Breast epithelium (tissue), 4 donors: ENCODE data around the gene ECM1. TPM values are rescaled to one million over a fixed set of nuclear protein-coding genes. Genes with fewer than 3 reads are reported as not detected.

Source experiments
- DNase-seq, 2 donors: peaks; one replicate each; pipeline ENCODE4 v3.0.0-alpha.2; 2019; ENCODE audit warnings: low spot score in 2 of 2
- H3K27ac ChIP-seq, 2 donors: fragments of 200-600 bp; sonication (generic) in 1 of 2; one replicate each; pipeline ENCODE4 v1.5.1; 2016 to 2019; ENCODE audit warnings: mild to moderate bottlenecking in 1 of 2
- H3K27me3 ChIP-seq, 2 donors: fragments of 200-600 bp; sonication (generic) in 1 of 2; one replicate each; pipeline versions ENCODE4 v1.5.1 to v1.6.0; 2017 to 2019; ENCODE audit warnings: control low read depth in 1 of 2, mild to moderate bottlenecking in 1 of 2
- H3K36me3 ChIP-seq: fragments of 200-600 bp; one replicate; pipeline ENCODE4 v1.5.1; 2019
- H3K4me1 ChIP-seq, 2 donors: fragments of 200-600 bp; sonication (generic); one replicate each; pipeline ENCODE4 v1.5.1; 2016 to 2019; ENCODE audit warnings: control low read depth in 1 of 2
- H3K4me3 ChIP-seq, 3 donors: fragments of 200-600 bp; sonication (generic); 1 replicate in 2 of 3; 2 replicates in 1 of 3; pipeline ENCODE4 v1.5.1; 2016 to 2019; ENCODE audit warnings: mild to moderate bottlenecking in 3 of 3, moderate library complexity in 2 of 3
- H3K9me3 ChIP-seq, 2 donors: fragments of 200-600 bp; sonication (generic) in 1 of 2; one replicate each; pipeline ENCODE4 v1.5.1; 2016 to 2019; ENCODE audit warnings: control low read depth in 1 of 2
- POLR2A ChIP-seq: fragments of 450-650 bp; IDR thresholded peaks from one replicate; pipeline ENCODE4 v1.6.1; 2016; ENCODE audit warnings: antibody characterized with exemption, mild to moderate bottlenecking, moderate library complexity
- POLR2AphosphoS5 ChIP-seq, 3 donors: sonication (generic); formaldehyde crosslinking; IDR thresholded peaks; one replicate each; pipeline ENCODE4 v1.6.1; 2017; ENCODE audit warnings: antibody characterized with exemption in 3 of 3
- intact Hi-C: fragments of 100-400 bp; cut with DNase I; formaldehyde crosslinking; loops from one replicate; pipeline ENCODE4 v1.15.1; 2023; ENCODE audit warnings: low total_unique reads
- total RNA-seq, 3 donors: library from RNA; depleted of rRNA; stranded (reverse); fragments of >200 nt; gene quantifications; one replicate each; pipeline ENCODE4 v1.1.0, GENCODE V29; 2016
- TF ChIP-seq, protein P1 (sequence below), 3 donors: fragments of 450-650 bp; IDR thresholded peaks; one replicate each; pipeline ENCODE4 v1.5.1; 2016 to 2017; ENCODE audit warnings: antibody characterized with exemption in 3 of 3, mild to moderate bottlenecking in 3 of 3, moderate library complexity in 3 of 3

The ECM1 gene
- total RNA-seq, 3 donors from 2014 or later, result 4.0 to 53.3 (median 10.2) TPM

DNA sequence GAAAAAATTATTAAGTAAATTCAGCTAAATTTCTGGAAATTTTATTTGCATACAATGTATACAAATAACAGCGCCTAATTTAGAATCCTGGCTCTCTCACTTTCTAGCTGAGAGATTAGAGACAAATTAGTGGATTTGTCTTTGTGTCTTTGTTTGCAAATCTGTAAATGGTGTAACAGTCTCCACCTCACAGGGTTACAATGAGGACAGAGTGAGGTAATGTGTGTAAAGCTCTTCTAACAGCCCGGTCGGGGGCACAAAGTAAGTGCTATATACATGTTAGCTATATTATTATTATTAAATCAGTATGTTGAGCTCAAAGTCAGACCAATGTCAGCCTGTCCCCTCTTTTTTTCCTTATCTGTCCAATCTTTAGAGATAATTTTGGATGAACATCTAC, 36.3 kb downstream of the ECM1 start:
- H3K27me3 ChIP-seq, result no peaks in the 10 kb centered on the region
- H3K4me1 ChIP-seq, result peaks cover 0 to 5% of the 10 kb centered on the region in 2 donors
- H3K27ac ChIP-seq, result no peak overlapping the region
- no peaks in the 10 kb centered on the region for H3K36me3 ChIP-seq
- H3K9me3 ChIP-seq, result no peaks in the 10 kb centered on the region
- intact Hi-C loops, result loop anchor here (5.0 kb wide), 1 partner anchor 112 kb away; no protein-coding TSS in a partner anchor
- TF ChIP-seq POLR2A, result no peak
- no peak for TF ChIP-seq POLR2AphosphoS5 (IDR thresholded peaks at IDR 0.05)
- TF ChIP-seq, protein P1, sequence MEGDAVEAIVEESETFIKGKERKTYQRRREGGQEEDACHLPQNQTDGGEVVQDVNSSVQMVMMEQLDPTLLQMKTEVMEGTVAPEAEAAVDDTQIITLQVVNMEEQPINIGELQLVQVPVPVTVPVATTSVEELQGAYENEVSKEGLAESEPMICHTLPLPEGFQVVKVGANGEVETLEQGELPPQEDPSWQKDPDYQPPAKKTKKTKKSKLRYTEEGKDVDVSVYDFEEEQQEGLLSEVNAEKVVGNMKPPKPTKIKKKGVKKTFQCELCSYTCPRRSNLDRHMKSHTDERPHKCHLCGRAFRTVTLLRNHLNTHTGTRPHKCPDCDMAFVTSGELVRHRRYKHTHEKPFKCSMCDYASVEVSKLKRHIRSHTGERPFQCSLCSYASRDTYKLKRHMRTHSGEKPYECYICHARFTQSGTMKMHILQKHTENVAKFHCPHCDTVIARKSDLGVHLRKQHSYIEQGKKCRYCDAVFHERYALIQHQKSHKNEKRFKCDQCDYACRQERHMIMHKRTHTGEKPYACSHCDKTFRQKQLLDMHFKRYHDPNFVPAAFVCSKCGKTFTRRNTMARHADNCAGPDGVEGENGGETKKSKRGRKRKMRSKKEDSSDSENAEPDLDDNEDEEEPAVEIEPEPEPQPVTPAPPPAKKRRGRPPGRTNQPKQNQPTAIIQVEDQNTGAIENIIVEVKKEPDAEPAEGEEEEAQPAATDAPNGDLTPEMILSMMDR (IDR thresholded peaks at IDR 0.05), result no peak
- no peak overlapping the region for H3K4me3 ChIP-seq
- no peak for DNase-seq

DNA sequence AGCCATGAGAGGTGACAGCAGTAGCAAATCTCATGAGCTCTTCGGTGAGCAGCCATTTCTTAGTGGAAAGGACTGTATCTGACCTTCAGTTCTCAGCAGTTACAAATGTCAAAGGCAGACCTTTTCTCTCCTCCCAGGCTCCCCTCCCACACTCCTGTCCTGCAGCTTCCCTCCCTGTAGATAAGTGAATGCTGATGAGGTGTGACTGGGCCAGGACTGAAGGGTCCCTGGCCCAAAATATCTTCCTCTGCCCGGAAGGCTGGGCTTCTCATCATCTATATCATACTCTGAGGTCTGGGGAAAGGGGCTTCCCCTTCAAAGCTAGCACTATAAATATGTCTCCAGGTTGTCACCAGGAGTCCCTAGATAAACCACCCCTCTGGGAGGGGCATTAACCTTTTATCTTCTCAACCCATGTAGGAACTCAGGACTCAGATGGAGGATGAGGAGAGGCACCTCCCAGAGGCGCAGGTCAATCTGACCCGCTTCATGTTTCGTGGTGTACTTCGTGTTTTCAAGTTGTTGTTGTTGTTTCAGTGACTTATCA, 37.6 kb downstream of the ECM1 start:
- DNase-seq, result no peak
- TF ChIP-seq POLR2AphosphoS5 (IDR thresholded peaks at IDR 0.05) (no peak), POLR2A (no peak)
- TF ChIP-seq, protein P1 (IDR thresholded peaks at IDR 0.05), result no peak
- H3K27ac ChIP-seq, result no peak overlapping the region
- no peaks in the 10 kb centered on the region for H3K27me3 ChIP-seq
- intact Hi-C loops, result no loop called here
- peaks cover 0 to 10% of the 10 kb centered on the region in 2 donors for H3K4me1 ChIP-seq
- no peaks in the 10 kb centered on the region for H3K36me3 ChIP-seq
- H3K9me3 ChIP-seq, result no peaks in the 10 kb centered on the region
- H3K4me3 ChIP-seq, result no peak overlapping the region

DNA sequence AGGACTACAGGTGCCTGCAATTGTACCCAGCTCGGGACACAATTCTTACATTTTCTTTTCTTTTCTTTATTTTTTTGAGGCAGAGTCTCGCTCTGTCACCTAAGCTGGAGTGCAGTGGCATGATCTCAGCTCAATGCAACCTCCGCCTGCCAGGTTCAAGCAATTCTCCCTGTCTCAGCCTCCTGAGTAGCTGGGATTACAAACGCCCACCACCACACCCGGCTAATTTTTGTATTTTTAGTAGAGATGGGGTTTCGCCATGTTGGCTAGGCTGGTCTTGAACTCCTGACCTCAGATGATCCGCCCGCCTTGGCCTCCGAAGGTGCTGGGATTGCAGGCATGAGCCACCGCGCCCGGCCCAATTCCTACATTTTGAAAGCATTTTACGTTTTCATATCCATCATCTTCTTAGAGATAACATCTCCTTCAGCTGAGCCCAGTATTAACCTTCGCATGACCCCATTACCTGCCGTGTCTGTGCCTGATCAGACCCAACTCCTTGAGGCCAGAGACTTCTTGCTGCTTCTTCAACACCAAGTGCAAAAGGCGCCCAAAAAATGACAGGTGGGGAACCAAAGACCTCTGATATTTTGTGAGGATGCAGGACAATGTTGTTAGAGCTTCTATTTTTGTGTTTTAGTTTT, 38.5 kb downstream of the ECM1 start:
- Histone ChIP-seq H3K4me1 (peaks cover 0 to 14% of the 10 kb centered on the region in 2 donors), H3K27me3 (no peaks in the 10 kb centered on the region), H3K36me3 (no peaks in the 10 kb centered on the region), H3K4me3 (no peak overlapping the region), H3K27ac (no peak overlapping the region), H3K9me3 (no peaks in the 10 kb centered on the region)
- intact Hi-C loops, result no loop called here
- no peak for DNase-seq
- no peak for TF ChIP-seq POLR2AphosphoS5 (IDR thresholded peaks at IDR 0.05)
- TF ChIP-seq POLR2A, result no peak
- TF ChIP-seq, protein P1 (IDR thresholded peaks at IDR 0.05), result no peak

DNA sequence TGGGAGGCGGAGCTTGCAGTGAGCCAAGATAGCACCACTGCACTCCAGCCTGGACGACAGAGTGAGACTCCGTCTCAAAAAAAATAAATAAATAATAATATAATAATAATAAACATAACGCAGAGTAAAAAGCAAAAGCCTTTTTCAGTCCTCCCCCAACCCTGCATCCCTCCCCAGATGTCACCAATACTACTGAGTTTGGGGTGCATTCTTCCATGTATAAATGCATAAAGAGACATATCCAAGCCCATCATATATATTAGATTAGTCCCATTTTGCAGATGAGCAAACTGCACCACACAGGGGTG, 40.4 kb downstream of the ECM1 start:
- H3K36me3 ChIP-seq, result no peaks in the 10 kb centered on the region
- TF ChIP-seq POLR2A, result no peak
- TF ChIP-seq, protein P1 (IDR thresholded peaks at IDR 0.05), result no peak
- TF ChIP-seq POLR2AphosphoS5 (IDR thresholded peaks at IDR 0.05), result no peak
- peaks cover 12 to 20% of the 10 kb centered on the region in 2 donors for H3K4me1 ChIP-seq
- peak overlapping the region; percentile 84 to 97 for H3K27ac ChIP-seq
- peak overlapping the region; percentile 62 to 88 (median 62) for H3K4me3 ChIP-seq
- intact Hi-C loops, result no loop called here
- H3K9me3 ChIP-seq, result no peaks in the 10 kb centered on the region
- no peaks in the 10 kb centered on the region for H3K27me3 ChIP-seq
- no peak for DNase-seq

DNA sequence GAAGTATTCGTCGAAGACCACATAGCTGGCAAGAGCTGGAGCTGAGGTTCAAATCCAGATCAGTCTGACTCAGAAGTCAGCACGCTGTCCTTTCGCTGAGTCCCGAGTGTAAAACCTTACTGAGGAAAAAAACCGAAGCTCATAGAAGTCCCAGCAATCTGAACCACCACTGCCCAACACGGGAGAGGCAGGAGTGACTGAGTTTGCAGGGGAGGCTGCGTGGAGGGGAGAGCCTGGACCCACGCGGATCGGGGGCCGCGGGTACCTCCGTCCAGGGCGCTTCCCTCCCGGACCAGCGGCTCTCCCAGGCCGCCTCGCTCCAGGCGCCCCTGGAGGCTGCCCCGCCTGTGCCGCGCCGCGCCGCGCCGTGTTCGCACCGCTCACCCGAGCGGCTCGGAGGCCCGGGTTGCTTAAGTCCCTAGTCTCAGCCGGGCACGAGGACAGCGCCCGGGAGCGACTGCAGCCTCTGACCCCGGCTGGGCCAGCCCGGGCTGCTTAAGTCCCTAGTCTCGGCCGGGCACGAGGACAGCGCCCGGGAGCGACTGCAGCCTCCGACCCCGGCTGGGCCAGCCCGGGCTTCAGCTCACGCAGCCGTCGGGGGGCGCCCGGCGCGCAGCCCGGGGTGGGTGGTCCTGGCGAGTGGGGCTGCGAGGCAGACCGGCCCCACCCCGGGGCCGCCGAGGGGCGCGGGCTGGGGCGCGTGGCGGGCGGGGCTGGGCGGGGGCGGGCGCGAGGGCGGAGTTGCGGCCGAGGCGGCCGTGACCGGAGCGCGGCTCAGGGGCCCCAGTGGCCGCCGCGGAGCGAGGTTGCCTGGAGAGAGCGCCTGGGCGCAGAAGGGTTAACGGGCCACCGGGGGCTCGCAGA, 41.0 kb downstream of the ECM1 start, which contains the start of gene ADAMTSL4:
ADAMTSL4 (plus strand) TSS at position 777 of the 864 bp plus-strand sequence. CDS start 2,881 bp downstream, outside the sequence.
- Histone ChIP-seq H3K27me3 (no peaks in the 10 kb centered on the region), H3K9me3 (no peaks in the 10 kb centered on the region), H3K4me3 (peak within 1 kb of the TSS; percentile 62 to 88 (median 62)), H3K27ac (peak within 1 kb of the TSS; percentile 84 to 97), H3K36me3 (no peaks in the 10 kb centered on the region), H3K4me1 (peaks cover 12 to 20% of the 10 kb centered on the region in 2 donors)
- intact Hi-C loops, result no loop called here
- TF ChIP-seq POLR2A (no peak), POLR2AphosphoS5 (IDR thresholded peaks at IDR 0.05) (no peak)
- TF ChIP-seq, protein P1 (IDR thresholded peaks at IDR 0.05), result no peak
- DNase-seq, result peak in 1 of 2 donors; percentile 63
